IMR-90 (cell line): ENCODE results near the gene RPL27A. TPM values are rescaled to one million over a fixed set of nuclear protein-coding genes. Genes with fewer than 3 reads are reported as not detected.

Experiments used
- ATAC-seq: fragments of 200-7000 bp; cut with Tn5 transposase; 2 replicates; pipeline ENCODE4 v1.9.1; 2020; ENCODE audit warnings: low read depth, mild to moderate bottlenecking, moderate library complexity
- BruUV-seq: library from RNA; stranded (reverse); fragments of 400-500 nt; replicated peaks from 2 replicates; lab custom pipeline; 2021; lab: Mats Ljungman, UMichigan
- CTCF ChIA-PET: fragments of 300-600 bp; formaldehyde crosslinking; extraction: SDS; loops from one replicate; lab custom pipeline; 2021; ENCODE audit warnings: antibody characterized with exemption; lab: Yijun Ruan, JAX
- POLR2A ChIA-PET: fragments of 300-600 bp; sonication (Branson Sonifier 250); formaldehyde crosslinking; loops from one replicate; lab custom pipeline; 2022; ENCODE audit warnings: antibody characterized with exemption; ENCODE audit not compliant: unreplicated experiment; lab: Charles Lee
- DNase-seq: peaks from one replicate; pipeline ENCODE4 v3.0.0; 2013
- H2AFZ ChIP-seq: replicated peaks from 2 replicates; pipeline ENCODE3; 2013; ENCODE audit warnings: low read length, mild to moderate bottlenecking; ENCODE audit not compliant: poor library complexity
- H2AK5ac ChIP-seq: 2 replicates; pipeline ENCODE4 v1.6.1; 2013; ENCODE audit warnings: low read depth, low read length, inconsistent platforms
- H2AK9ac ChIP-seq: replicated peaks from 2 replicates; pipeline ENCODE3; 2013; ENCODE audit warnings: mild to moderate bottlenecking, low read depth, low read length, moderate library complexity; ENCODE audit not compliant: poor library complexity
- H2BK120ac ChIP-seq: 2 replicates; pipeline ENCODE4 v1.6.1; 2013; ENCODE audit warnings: low read depth, low read length, inconsistent platforms
- H2BK15ac ChIP-seq: 3 replicates; pipeline ENCODE4 v1.6.1; 2013; ENCODE audit warnings: low read depth, low read length, inconsistent platforms
- H2BK20ac ChIP-seq: 2 replicates; pipeline ENCODE4 v1.6.1; 2013; ENCODE audit warnings: low read depth, mild to moderate bottlenecking, inconsistent platforms, low read length, moderate library complexity
- H2BK5ac ChIP-seq: 2 replicates; pipeline ENCODE4 v1.6.1; 2013; ENCODE audit warnings: mild to moderate bottlenecking, low read depth, low read length, inconsistent platforms; ENCODE audit not compliant: poor library complexity, severe bottlenecking
- H3K14ac ChIP-seq: replicated peaks from 2 replicates; pipeline ENCODE4 v1.6.1; 2013; ENCODE audit warnings: low read depth, low read length, inconsistent platforms
- H3K18ac ChIP-seq: 2 replicates; pipeline ENCODE4 v1.6.1; 2013; ENCODE audit warnings: low read depth, low read length, control low read depth
- H3K23ac ChIP-seq: 2 replicates; pipeline ENCODE4 v1.6.1; 2013; ENCODE audit warnings: low read depth, low read length, inconsistent platforms
- H3K27ac ChIP-seq: 2 replicates; pipeline ENCODE4 v1.5.1; 2013; ENCODE audit warnings: mild to moderate bottlenecking, control low read depth, low read length; ENCODE audit not compliant: insufficient read depth
- H3K27me3 ChIP-seq: 2 replicates; pipeline ENCODE4 v1.6.1; 2013; ENCODE audit warnings: low read length; ENCODE audit not compliant: control insufficient read depth, insufficient read depth
- H3K36me3 ChIP-seq: 2 replicates; pipeline ENCODE4 v1.6.1; 2013; ENCODE audit warnings: low read length, mixed read lengths; ENCODE audit not compliant: control insufficient read depth, insufficient read depth
- H3K4ac ChIP-seq: 2 replicates; pipeline ENCODE4 v1.6.1; 2013; ENCODE audit warnings: low read depth, low read length, inconsistent platforms
- H3K4me1 ChIP-seq: 2 replicates; pipeline ENCODE4 v1.6.1; 2013; ENCODE audit warnings: low read length, mixed read lengths; ENCODE audit not compliant: control insufficient read depth, insufficient read depth
- H3K4me2 ChIP-seq: 2 replicates; pipeline ENCODE4 v1.6.1; 2013; ENCODE audit warnings: low read depth, mild to moderate bottlenecking, control low read depth, low read length, moderate library complexity
- H3K4me3 ChIP-seq: 2 replicates; pipeline ENCODE4 v1.5.1; 2013; ENCODE audit warnings: low read depth, mild to moderate bottlenecking, control low read depth, low read length, moderate library complexity; ENCODE audit not compliant: insufficient read depth
- H3K56ac ChIP-seq: 2 replicates; pipeline ENCODE4 v1.6.1; 2013; ENCODE audit warnings: low read length, inconsistent platforms; ENCODE audit not compliant: insufficient read depth; ENCODE audit errors: extremely low read depth
- H3K79me1 ChIP-seq, 2 experiments: 2 replicates each; pipeline ENCODE4 v1.6.1; 2013; ENCODE audit warnings: low read length in 2 of 2, inconsistent platforms in 1 of 2, low read depth in 1 of 2
- H3K9ac ChIP-seq: 2 replicates; pipeline ENCODE4 v1.6.1; 2013; ENCODE audit warnings: low read depth, low read length, control low read depth
- H3K9me1 ChIP-seq: 2 replicates; pipeline ENCODE4 v1.6.1; 2013; ENCODE audit warnings: low read length, inconsistent platforms; ENCODE audit not compliant: insufficient read depth
- H3K9me3 ChIP-seq: 2 replicates; pipeline ENCODE4 v1.6.1; 2013; ENCODE audit warnings: low read length; ENCODE audit not compliant: control insufficient read depth, insufficient read depth
- H4K20me1 ChIP-seq: 2 replicates; pipeline ENCODE4 v1.6.1; 2013; ENCODE audit warnings: low read length, inconsistent platforms; ENCODE audit not compliant: insufficient read depth
- H4K5ac ChIP-seq: 2 replicates; pipeline ENCODE4 v1.6.1; 2013; ENCODE audit warnings: mild to moderate bottlenecking, low read depth, low read length, control low read depth
- H4K8ac ChIP-seq, 2 experiments: 2 replicates each; pipeline ENCODE4 v1.6.1; 2013; ENCODE audit warnings: low read depth in 2 of 2, low read length in 2 of 2, control low read depth in 1 of 2, inconsistent platforms in 1 of 2
- H4K91ac ChIP-seq: 2 replicates; pipeline ENCODE4 v1.6.1; 2013; ENCODE audit warnings: low read depth, low read length, inconsistent platforms; ENCODE audit not compliant: insufficient read depth
- CEBPB ChIP-seq: IDR thresholded peaks from 2 replicates; pipeline ENCODE4 v1.6.1; 2012; ENCODE audit warnings: low read depth, low read length, improper control_type of control experiment
- CHD1 ChIP-seq: IDR thresholded peaks from 2 replicates; pipeline ENCODE4 v1.6.1; 2012; ENCODE audit warnings: low read depth, low read length, improper control_type of control experiment
- USF2 ChIP-seq: fragments of 150-350 bp; IDR thresholded peaks from 2 replicates; pipeline ENCODE4 v1.6.1; 2017; ENCODE audit warnings: mild to moderate bottlenecking, antibody characterized with exemption, low read length, low read depth
- WGBS, 2 experiments: methylation state at CpG; one replicate each; pipeline versions ENCODE4 v1.1.5 to v1.1.7; 2013; ENCODE audit warnings: missing lambda C conversion rate in 2 of 2; ENCODE audit not compliant: insufficient read length in 1 of 2; ENCODE audit errors: extremely low coverage in 2 of 2; 5-methylcytosine and 5-hydroxymethylcytosine counted together
- dilution Hi-C: fragments of 300-500 bp; cut with HindIII; formaldehyde crosslinking; loops from one replicate; pipeline ENCODE4 v1.14.3; 2018; ENCODE audit warnings: low sequenced_read_pairs; ENCODE audit not compliant: unreplicated experiment
- in situ Hi-C: fragments of 300-500 bp; cut with MboI; formaldehyde crosslinking; loops from 3 replicates; pipeline ENCODE4 v1.14.3; 2019; ENCODE audit warnings: low sequenced_read_pairs, inconsistent platforms, mixed read lengths
- intact Hi-C: fragments of 100-400 bp; cut with micrococcal nuclease; formaldehyde crosslinking; loops from 2 replicates; pipeline ENCODE4 v1.10.0; 2022
- polyA plus RNA-seq, 3 experiments: library from polyadenylated mRNA; depleted of rRNA; stranded (reverse); fragments of >200 nt; gene quantifications; 2 replicates each; pipeline ENCODE4 v1.2.3, GENCODE V29; 2012; ENCODE audit warnings: low replicate concordance in 1 of 3
- total RNA-seq: library from RNA; depleted of rRNA; stranded (reverse); fragments of >200 nt; gene quantifications from 2 replicates; pipeline ENCODE4 v1.2.3, GENCODE V29; 2012

Gene RPL27A
- total and polyA plus RNA-seq, 2 of the 4 experiments (the other 2 are of a cell fraction) = 786 to 849 TPM

GRCh38 chr11:8712506-8712905 lies 29.9 kb downstream of the RPL27A start:
- dilution Hi-C loops = no loop called here
- ChIA-PET CTCF (no interaction called here), POLR2A (no interaction called here)
- Histone ChIP-seq H2AK5ac (peak overlapping the region; percentile 75), H3K9ac (no peak overlapping the region), H3K4ac (peak overlapping the region; percentile 66), H3K14ac (no peak overlapping the region), H2BK20ac (no peak overlapping the region), H3K4me3 (no peak overlapping the region), H3K79me1 (peaks cover 22 to 80% of the 10 kb centered on the region in 2 experiments; a peak in 3 of 4 replicates), H3K18ac (no peak overlapping the region), H3K4me1 (peaks cover 25% of the 10 kb centered on the region), H2BK15ac (0 out of 3 replicates have a peak overlapping the region, but pooled peaks have one; percentile 11), H3K9me1 (peaks cover 40% of the 10 kb centered on the region), H4K5ac (no peak overlapping the region), H3K56ac (no peak overlapping the region), H3K27me3 (no peaks in the 10 kb centered on the region), H2AFZ (peak overlapping the region; percentile 23), H4K20me1 (no peaks in the 10 kb centered on the region), H3K9me3 (no peaks in the 10 kb centered on the region), H3K36me3 (peaks cover 65% of the 10 kb centered on the region), H2BK5ac (no peak overlapping the region), H4K91ac (peak overlapping the region; percentile 77), H3K27ac (peak overlapping the region; percentile 32; the same call in 1 of the 2 replicates), H3K4me2 (no peak overlapping the region), H4K8ac (peak overlapping the region in 1 of 2 experiments; percentile 0; a peak in 1 of 4 replicates), H3K23ac (no peak overlapping the region), H2AK9ac (no peak overlapping the region), H2BK120ac (no peak overlapping the region; the same call in 1 of the 2 replicates)
- in situ Hi-C loops = no loop called here
- no peak for ATAC-seq
- DNase-seq = no peak
- TF ChIP-seq CHD1 (no peak), USF2 (no peak), CEBPB (no peak)
- intact Hi-C loops = no loop called here
- no TSS peak for BruUV-seq
- 84% methylated on average over 2 of the region's 12 CpGs; no CpG with 5 or more reads in 1 of the 2 experiments for WGBS, 2 experiments
